ENCODE results near the gene RPP25L.

Gene RPP25L

DNA sequence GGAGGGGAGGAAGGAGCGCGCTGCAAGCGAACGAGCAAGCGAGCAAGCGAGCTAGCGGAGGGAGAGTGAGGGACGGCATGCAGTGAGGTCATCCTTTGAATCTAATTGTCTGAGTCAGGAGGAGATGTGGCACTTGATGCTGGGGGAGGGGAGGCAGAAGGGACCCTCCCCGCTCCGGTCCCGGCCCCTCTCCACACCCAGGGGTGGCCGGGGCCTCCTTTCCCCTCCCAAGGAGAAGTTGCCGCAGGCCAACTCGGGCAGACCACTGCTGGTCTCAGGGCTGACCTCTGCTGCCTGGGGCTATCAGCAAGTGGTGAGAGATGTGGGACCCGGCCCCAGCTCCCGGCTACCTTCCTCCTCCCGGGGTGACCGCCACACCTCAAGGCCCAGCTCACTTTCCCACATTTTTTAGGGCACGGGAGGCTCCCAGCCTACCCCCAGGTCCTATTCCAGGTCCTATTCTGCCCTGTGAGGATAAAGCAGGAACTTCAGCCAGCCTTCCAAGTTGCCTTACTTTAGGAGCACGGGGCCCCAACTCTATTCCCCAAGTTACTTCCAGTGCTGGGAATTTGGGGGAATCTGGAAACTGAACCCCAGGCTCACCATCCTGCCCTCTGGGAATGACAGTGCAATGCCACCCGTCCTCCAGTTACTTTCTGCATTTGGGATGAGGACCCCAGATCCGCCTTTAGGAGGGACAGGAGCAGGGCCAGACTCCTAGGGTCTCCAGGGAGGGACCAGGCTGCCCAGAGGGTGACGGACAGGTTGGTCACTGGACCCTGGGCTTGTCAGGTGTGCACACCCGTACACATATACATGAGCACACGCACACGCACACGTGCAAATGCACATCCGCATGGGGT lies 33.4 kb downstream of the RPP25L start:
- TF ChIP-seq, protein P1, sequence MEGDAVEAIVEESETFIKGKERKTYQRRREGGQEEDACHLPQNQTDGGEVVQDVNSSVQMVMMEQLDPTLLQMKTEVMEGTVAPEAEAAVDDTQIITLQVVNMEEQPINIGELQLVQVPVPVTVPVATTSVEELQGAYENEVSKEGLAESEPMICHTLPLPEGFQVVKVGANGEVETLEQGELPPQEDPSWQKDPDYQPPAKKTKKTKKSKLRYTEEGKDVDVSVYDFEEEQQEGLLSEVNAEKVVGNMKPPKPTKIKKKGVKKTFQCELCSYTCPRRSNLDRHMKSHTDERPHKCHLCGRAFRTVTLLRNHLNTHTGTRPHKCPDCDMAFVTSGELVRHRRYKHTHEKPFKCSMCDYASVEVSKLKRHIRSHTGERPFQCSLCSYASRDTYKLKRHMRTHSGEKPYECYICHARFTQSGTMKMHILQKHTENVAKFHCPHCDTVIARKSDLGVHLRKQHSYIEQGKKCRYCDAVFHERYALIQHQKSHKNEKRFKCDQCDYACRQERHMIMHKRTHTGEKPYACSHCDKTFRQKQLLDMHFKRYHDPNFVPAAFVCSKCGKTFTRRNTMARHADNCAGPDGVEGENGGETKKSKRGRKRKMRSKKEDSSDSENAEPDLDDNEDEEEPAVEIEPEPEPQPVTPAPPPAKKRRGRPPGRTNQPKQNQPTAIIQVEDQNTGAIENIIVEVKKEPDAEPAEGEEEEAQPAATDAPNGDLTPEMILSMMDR (IDR thresholded peaks at IDR 0.05; ENCODE audit: low read depth, low read length) = no peak
- no peak overlapping the region for H3K4me3 ChIP-seq (ENCODE audit: low read depth, low read length)
- peak; percentile 31 for DNase-seq (ENCODE audit: low read depth, low spot score)
- in situ Hi-C loops (cut with HindIII; ENCODE audit: low sequenced_read_pairs) = loop anchor here (10.0 kb wide), 1 partner anchor 74 kb away; no protein-coding TSS in a partner anchor

DNA sequence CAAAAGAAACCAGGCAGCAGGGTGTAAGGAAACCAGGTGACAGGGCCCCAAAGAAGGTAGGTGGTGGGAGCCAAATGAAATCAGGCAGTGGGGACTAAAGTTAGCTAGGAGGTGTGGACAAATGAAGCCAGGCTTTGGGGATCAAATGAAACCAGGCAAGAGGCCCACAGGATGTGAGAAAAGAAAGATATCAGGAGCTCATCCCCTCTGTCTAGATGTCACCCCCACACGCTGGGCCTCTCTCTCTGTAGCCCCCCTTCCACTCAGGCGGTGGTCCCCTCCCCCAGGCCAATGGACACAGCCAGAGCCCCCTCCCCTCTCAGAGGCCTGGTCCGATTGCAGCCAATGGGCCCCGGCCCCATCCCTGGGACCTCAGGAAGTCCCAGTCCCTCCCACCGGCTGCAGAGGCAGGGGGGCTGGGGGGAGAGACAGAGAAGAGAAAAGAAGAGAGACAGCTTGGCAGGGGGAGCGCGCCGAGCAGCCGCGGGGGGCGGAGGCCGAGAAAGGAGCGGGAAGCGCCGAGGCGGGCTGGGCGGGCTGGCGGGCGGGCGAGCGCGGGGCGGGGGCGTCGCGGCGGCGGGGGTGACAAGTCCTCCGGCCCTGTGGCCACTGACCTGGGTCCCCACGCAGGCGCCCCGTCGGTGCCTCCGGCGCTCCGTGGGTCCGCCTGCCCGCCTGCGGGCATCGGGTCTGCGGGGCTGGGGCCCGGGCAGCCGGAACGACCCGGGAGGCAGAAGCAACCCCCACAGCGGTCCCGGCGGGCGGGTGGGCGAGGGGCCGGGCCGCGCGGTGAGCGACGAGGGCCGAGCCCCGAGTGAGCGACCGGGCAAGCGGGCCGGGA lies 34.3 kb downstream of the RPP25L start:
- H3K4me3 ChIP-seq (ENCODE audit: low read depth, low read length) = no peak overlapping the region
- TF ChIP-seq, protein P1 (IDR thresholded peaks at IDR 0.05; ENCODE audit: low read depth, low read length) = no peak
- DNase-seq (ENCODE audit: low read depth, low spot score) = no peak
- in situ Hi-C loops (cut with HindIII; ENCODE audit: low sequenced_read_pairs) = loop anchor here (10.0 kb wide), 1 partner anchor 73 kb away; no protein-coding TSS in a partner anchor

DNA sequence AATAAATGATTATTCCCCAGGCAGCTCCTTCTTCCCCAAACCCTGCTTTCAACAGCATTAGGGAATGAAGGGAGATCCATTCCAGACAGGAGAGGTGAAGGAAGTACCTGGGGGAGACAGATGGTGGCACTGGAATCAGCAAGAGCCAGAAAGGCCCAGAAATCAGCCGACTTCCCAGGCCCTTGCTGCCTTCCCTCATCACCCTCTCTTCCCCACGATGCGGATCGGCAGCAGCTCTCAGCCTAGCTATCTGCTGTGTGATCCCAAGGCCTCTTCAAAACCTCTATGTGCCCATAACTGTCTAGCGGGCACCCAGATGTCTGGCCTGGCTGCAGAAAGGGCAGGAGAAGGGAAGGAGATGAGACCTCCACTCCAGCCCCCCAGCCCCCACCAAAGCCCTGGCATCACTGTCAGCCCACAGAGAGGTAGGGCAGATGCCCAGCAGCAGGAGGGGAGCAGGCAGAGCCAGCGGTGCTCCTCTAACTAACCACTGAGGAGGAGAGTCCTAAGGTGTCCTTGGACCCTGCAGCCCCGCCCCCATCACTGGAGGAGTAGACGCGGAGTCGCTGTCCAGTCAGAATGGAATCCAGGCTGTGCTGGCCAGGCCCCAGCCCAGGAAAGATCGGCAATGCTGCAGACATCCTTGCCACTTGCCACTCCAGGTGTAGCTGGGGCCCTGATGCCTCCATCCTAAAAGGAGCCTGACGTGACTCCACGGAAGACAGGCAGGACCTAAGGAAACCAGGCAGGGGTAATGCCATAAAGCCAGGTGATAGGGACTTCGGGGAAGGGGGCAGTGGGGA lies 35.1 kb downstream of the RPP25L start:
- no peak for DNase-seq (ENCODE audit: low read depth, low spot score)
- H3K4me3 ChIP-seq (ENCODE audit: low read depth, low read length) = no peak overlapping the region
- in situ Hi-C loops (cut with HindIII; ENCODE audit: low sequenced_read_pairs) = loop anchor here (10.0 kb wide), 1 partner anchor 72 kb away; no protein-coding TSS in a partner anchor
- TF ChIP-seq, protein P1 (IDR thresholded peaks at IDR 0.05; ENCODE audit: low read depth, low read length) = no peak

DNA sequence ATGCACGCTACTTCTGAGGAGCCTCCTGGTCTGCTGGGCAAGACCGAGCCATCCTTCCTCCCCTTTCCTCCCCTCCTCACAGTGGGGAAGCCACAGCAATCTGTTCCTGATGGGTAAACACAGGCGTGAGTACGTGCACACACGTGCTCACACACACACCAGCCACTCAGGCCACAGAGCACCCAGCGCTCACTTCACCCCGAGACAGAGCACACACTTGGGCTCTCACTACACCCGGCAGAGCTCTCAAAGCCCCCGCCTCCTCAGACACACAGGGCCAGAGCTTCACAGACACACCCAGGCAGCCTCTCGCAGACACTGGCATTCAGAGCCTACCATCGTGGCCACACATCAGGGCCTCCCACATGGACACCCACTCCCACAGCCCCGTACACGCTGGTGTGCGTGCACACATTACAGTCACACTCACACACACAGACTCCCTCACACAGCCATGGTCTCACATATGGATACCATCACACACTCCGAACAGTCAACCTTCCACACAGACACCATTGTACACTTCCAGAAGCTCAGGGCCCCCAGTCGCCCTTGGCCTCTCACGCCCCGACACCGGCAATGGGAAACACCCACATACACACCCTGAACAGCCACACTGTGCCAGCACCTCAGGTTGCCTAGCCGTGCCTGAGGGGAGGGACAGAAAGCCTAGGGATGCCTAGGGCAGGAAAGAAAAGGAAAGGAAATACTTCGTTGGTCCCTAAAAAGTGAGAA lies 35.9 kb downstream of the RPP25L start:
- in situ Hi-C loops (cut with HindIII; ENCODE audit: low sequenced_read_pairs) = loop anchor here (10.0 kb wide), 1 partner anchor 71 kb away; no protein-coding TSS in a partner anchor
- H3K4me3 ChIP-seq (ENCODE audit: low read depth, low read length) = no peak overlapping the region
- TF ChIP-seq, protein P1 (IDR thresholded peaks at IDR 0.05; ENCODE audit: low read depth, low read length) = no peak
- no peak for DNase-seq (ENCODE audit: low read depth, low spot score)

DNA sequence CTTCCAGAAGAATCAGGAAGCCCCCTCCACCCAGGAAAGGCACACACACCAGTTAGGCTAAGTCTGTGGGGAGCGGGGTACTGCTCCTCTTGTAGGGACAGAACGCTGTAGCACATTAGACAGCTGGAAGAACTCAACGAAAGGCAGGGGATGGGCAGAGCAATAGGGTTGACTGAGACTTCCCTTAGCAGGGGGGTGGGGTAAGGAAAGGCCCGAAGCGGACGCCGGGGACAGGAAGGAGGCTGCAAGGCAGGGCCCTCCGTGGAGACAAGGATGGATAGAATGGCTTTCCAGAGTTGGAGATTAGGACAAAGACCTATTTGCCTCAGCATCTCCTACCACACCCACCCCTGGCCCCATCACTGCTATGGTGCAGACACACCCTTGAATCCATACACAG lies 36.7 kb downstream of the RPP25L start:
- no peak for DNase-seq (ENCODE audit: low read depth, low spot score)
- H3K4me3 ChIP-seq (ENCODE audit: low read depth, low read length) = no peak overlapping the region
- TF ChIP-seq, protein P1 (IDR thresholded peaks at IDR 0.05; ENCODE audit: low read depth, low read length) = no peak
- in situ Hi-C loops (cut with HindIII; ENCODE audit: low sequenced_read_pairs) = loop anchor here (10.0 kb wide), 1 partner anchor 70 kb away; no protein-coding TSS in a partner anchor
